ENCODE results near the gene DEDD2. TPM values are rescaled to one million over a fixed set of nuclear protein-coding genes. Genes with fewer than 3 reads are reported as not detected.

Gene DEDD2
- total RNA-seq, 3 donors from 2014 or later = 25.2 to 29.1 (median 28.1) TPM

GRCh38 chr19:42251572-42252358, 34.3 kb upstream of the DEDD2 start:
- ATAC-seq (no peak), DNase-seq (no peak)
- peaks cover 29% of the 10 kb centered on the region for H3K4me1 Mint-ChIP-seq (ENCODE audit: low read depth)
- H3K36me3 Mint-ChIP-seq (ENCODE audit: insufficient read depth) = no peaks in the 10 kb centered on the region
- peaks cover 3% of the 10 kb centered on the region for H3K27me3 Mint-ChIP-seq (ENCODE audit: low read depth)
- H3K4me3 Mint-ChIP-seq = peak overlapping the region; percentile 96
- no peaks in the 10 kb centered on the region for H3K9me3 Mint-ChIP-seq

- no peak for DNase-seq
- H3K27me3 Mint-ChIP-seq (ENCODE audit: low read depth) = peaks cover 2% of the 10 kb centered on the region
These were observed 33.4 kb upstream of the DEDD2 start for GRCh38 chr19:42250666-42251531.

GRCh38 chr19:42250183-42250665, 32.7 kb upstream of the DEDD2 start:
- no peaks in the 10 kb centered on the region for H3K9me3 Mint-ChIP-seq
- no peaks in the 10 kb centered on the region for H3K36me3 Mint-ChIP-seq (ENCODE audit: insufficient read depth)
- no peak for ATAC-seq
- H3K4me1 Mint-ChIP-seq (ENCODE audit: low read depth) = peaks cover 29% of the 10 kb centered on the region
- DNase-seq = no peak
- peak overlapping the region; percentile 13 for H3K4me3 Mint-ChIP-seq
- no peaks in the 10 kb centered on the region for H3K27me3 Mint-ChIP-seq (ENCODE audit: low read depth)

More at GRCh38 chr19:42250666-42251531, 33.4 kb upstream of the DEDD2 start:
- H3K9me3 Mint-ChIP-seq = no peaks in the 10 kb centered on the region
- H3K4me3 Mint-ChIP-seq = peak overlapping the region; percentile 19
- H3K36me3 Mint-ChIP-seq (ENCODE audit: insufficient read depth) = no peaks in the 10 kb centered on the region
- peaks cover 28% of the 10 kb centered on the region for H3K4me1 Mint-ChIP-seq (ENCODE audit: low read depth)
- ATAC-seq = no peak

- Mint-ChIP-seq H3K27me3 (ENCODE audit: low read depth) (no peaks in the 10 kb centered on the region), H3K4me1 (ENCODE audit: low read depth) (peaks cover 34% of the 10 kb centered on the region), H3K9me3 (no peaks in the 10 kb centered on the region), H3K4me3 (no peak overlapping the region), H3K36me3 (ENCODE audit: insufficient read depth) (no peaks in the 10 kb centered on the region)
- ATAC-seq (no peak), DNase-seq (no peak)
These were observed 32.3 kb upstream of the DEDD2 start for GRCh38 chr19:42249769-42250168.

- Mint-ChIP-seq H3K4me3 (no peak overlapping the region), H3K27me3 (ENCODE audit: low read depth) (no peaks in the 10 kb centered on the region), H3K36me3 (ENCODE audit: insufficient read depth) (no peaks in the 10 kb centered on the region), H3K9me3 (no peaks in the 10 kb centered on the region), H3K4me1 (ENCODE audit: low read depth) (peaks cover 39% of the 10 kb centered on the region)
- ATAC-seq (no peak), DNase-seq (no peak)
These were observed 31.8 kb upstream of the DEDD2 start for GRCh38 chr19:42249149-42249750.

- H3K4me1 Mint-ChIP-seq (ENCODE audit: low read depth) = peaks cover 40% of the 10 kb centered on the region
- no peak for ATAC-seq
- no peak for DNase-seq
- no peaks in the 10 kb centered on the region for H3K27me3 Mint-ChIP-seq (ENCODE audit: low read depth)
- H3K4me3 Mint-ChIP-seq = no peak overlapping the region
- H3K36me3 Mint-ChIP-seq (ENCODE audit: insufficient read depth) = no peaks in the 10 kb centered on the region
- H3K9me3 Mint-ChIP-seq = no peaks in the 10 kb centered on the region
These were observed 31.0 kb upstream of the DEDD2 start for GRCh38 chr19:42248270-42249148.

GRCh38 chr19:42247640-42248199, 30.2 kb upstream of the DEDD2 start:
- Mint-ChIP-seq H3K27me3 (ENCODE audit: low read depth) (no peaks in the 10 kb centered on the region), H3K36me3 (ENCODE audit: insufficient read depth) (no peaks in the 10 kb centered on the region), H3K4me3 (no peak overlapping the region), H3K4me1 (ENCODE audit: low read depth) (peaks cover 42% of the 10 kb centered on the region), H3K9me3 (no peaks in the 10 kb centered on the region)
- ATAC-seq (no peak), DNase-seq (no peak)

- DNase-seq (no peak), ATAC-seq (no peak)
- Mint-ChIP-seq H3K4me1 (ENCODE audit: low read depth) (peaks cover 38% of the 10 kb centered on the region), H3K36me3 (ENCODE audit: insufficient read depth) (no peaks in the 10 kb centered on the region), H3K27me3 (ENCODE audit: low read depth) (no peaks in the 10 kb centered on the region), H3K9me3 (no peaks in the 10 kb centered on the region), H3K4me3 (no peak overlapping the region)
These were observed 29.6 kb upstream of the DEDD2 start for GRCh38 chr19:42246922-42247639.

GRCh38 chr19:42246143-42246921, 28.9 kb upstream of the DEDD2 start:
- no peak for ATAC-seq
- no peak for DNase-seq
- Mint-ChIP-seq H3K27me3 (ENCODE audit: low read depth) (no peaks in the 10 kb centered on the region), H3K9me3 (no peaks in the 10 kb centered on the region), H3K4me3 (no peak overlapping the region), H3K36me3 (ENCODE audit: insufficient read depth) (no peaks in the 10 kb centered on the region), H3K4me1 (ENCODE audit: low read depth) (peaks cover 36% of the 10 kb centered on the region)

GRCh38 chr19:42245231-42245630, 27.8 kb upstream of the DEDD2 start:
- no peak for ATAC-seq

GRCh38 chr19:42244347-42245220, 27.1 kb upstream of the DEDD2 start:
- H3K27me3 Mint-ChIP-seq (ENCODE audit: low read depth) = no peaks in the 10 kb centered on the region
- peak; percentile 36 to 44 for ATAC-seq
- DNase-seq = peak; percentile 86
- no peaks in the 10 kb centered on the region for H3K9me3 Mint-ChIP-seq
- H3K36me3 Mint-ChIP-seq (ENCODE audit: insufficient read depth) = peaks cover 3% of the 10 kb centered on the region
- H3K4me1 Mint-ChIP-seq (ENCODE audit: low read depth) = peaks cover 48% of the 10 kb centered on the region
- H3K4me3 Mint-ChIP-seq = peak overlapping the region; percentile 91

More at GRCh38 chr19:42245231-42245630, 27.8 kb upstream of the DEDD2 start:
- no peak for DNase-seq
- Mint-ChIP-seq H3K4me1 (ENCODE audit: low read depth) (peaks cover 42% of the 10 kb centered on the region), H3K36me3 (ENCODE audit: insufficient read depth) (peaks cover 2% of the 10 kb centered on the region), H3K27me3 (ENCODE audit: low read depth) (no peaks in the 10 kb centered on the region), H3K4me3 (no peak overlapping the region), H3K9me3 (no peaks in the 10 kb centered on the region)

Data from activated T-cell treated with anti-CD3 and anti-CD28 coated beads, Interleukin-2, amount 50 U/mL, for 4 hours (primary cell).